Vagina (tissue), 2 donors: ENCODE results near the gene JSRP1.

Source experiments
- CTCF ChIP-seq, 3 experiments: fragments of 450-650 bp in 2 of 3; fragments of 200-600 bp in 1 of 3; sonication (generic) in 1 of 3; IDR thresholded peaks; one replicate each; pipeline ENCODE4 v1.5.1; 2017 to 2019; ENCODE audit warnings: antibody characterized with exemption in 3 of 3, mild to moderate bottlenecking in 2 of 3, moderate library complexity in 2 of 3
- POLR2A ChIP-seq, 2 donors: fragments of 450-650 bp; IDR thresholded peaks; one replicate each; pipeline ENCODE4 v1.6.1; 2017; ENCODE audit warnings: antibody characterized with exemption in 2 of 2, mild to moderate bottlenecking in 2 of 2, moderate library complexity in 2 of 2
- POLR2AphosphoS5 ChIP-seq, 2 donors: sonication (generic); formaldehyde crosslinking; IDR thresholded peaks; one replicate each; pipeline ENCODE4 v1.9.0; 2017; ENCODE audit warnings: antibody characterized with exemption in 2 of 2, mild to moderate bottlenecking in 2 of 2, low read depth in 1 of 2; ENCODE audit not compliant: insufficient read depth in 1 of 2

GRCh38 chr19:2217591-2217990, 38.6 kb downstream of the JSRP1 start:
- no peak for TF ChIP-seq POLR2AphosphoS5 (IDR thresholded peaks at IDR 0.05; ENCODE audit: insufficient read depth in 1 of 2, low read depth in 1 of 2)
- TF ChIP-seq CTCF (IDR thresholded peaks at IDR 0.05): no peak
- TF ChIP-seq POLR2A (IDR thresholded peaks at IDR 0.05): no peak
